Measurements from ENCODE around the gene IGF2R.
"Not testable (repeated sequence)": the region's sequence is repeated elsewhere in the genome, so short reads cannot be mapped to it uniquely, and the experiment has no call there.

The IGF2R gene

DNA sequence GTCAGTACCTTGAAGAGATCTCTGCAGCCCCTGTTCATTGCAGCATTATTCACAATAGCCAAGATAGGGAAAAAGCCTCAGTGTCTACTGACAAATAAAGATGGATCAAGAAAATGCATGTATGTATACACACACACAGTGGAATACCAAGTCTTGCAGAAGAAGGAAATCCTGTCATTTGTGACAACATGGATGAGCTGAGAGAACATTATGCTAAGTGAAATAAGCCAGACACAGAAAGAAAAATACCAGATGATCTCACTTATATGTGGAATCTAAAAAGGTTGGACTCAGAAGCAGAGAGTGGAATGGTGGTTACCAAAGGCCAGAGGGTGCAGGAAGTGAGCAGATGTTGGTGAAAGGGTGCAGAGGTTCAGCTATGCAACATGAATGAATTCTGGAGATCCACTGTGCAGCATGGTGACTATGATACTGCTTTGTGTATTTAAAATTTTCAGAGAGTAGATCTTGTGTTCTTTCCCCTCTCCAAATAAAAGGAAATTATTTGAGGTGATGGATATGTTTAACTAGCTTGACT, 141.8 kb downstream of the IGF2R start:
- H3K4me3 ChIP-seq (ENCODE audit: low read depth, low read length), result no peak overlapping the region
- TF ChIP-seq CTCF (IDR thresholded peaks at IDR 0.05; ENCODE audit: low read depth, low read length, missing control alignments), result no peak
- DNase-seq (ENCODE audit: low read depth), result no peak

GRCh38 chr6:160111806-160112205, 142.9 kb downstream of the IGF2R start:
- no peak for DNase-seq (ENCODE audit: low read depth)
- TF ChIP-seq CTCF (IDR thresholded peaks at IDR 0.05; ENCODE audit: low read depth, low read length, missing control alignments), result no peak
- H3K4me3 ChIP-seq (ENCODE audit: low read depth, low read length), result no peak overlapping the region

DNA sequence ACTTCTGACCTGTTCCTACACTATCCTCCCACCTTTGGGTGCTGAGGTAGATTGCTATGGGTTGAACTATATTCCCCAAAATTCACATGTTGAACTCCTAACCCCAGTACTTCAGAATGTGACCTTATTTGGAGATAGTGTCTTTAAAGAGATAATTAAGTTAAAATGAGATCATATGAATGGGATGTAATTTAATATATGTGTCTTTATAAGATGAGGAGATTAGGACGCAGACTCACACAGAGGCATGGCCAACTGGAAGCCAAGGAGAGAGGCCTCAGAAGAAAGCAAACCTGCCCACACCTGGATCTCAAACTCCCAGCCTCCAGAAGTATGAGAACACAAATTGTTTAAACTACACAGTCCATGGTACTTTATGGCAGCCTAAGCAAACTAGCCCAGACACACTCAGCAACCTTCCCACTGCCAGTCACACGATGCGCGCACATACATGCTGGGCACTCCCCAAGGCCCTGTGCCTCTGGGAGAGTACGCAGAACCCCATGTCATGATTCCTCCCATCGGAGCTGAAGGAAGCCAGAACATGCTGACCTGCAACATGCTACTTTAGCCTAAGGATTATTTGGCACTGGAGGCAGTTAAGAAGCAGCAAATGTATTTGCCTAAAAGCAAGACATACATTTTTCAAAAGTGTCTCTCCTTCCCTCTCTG, 143.9 kb downstream of the IGF2R start:
- no peak for DNase-seq (ENCODE audit: low read depth)
- no peak overlapping the region for H3K4me3 ChIP-seq (ENCODE audit: low read depth, low read length)

GRCh38 chr6:160114536-160114935, 145.7 kb downstream of the IGF2R start:
- DNase-seq (ENCODE audit: low read depth); H3K4me3 ChIP-seq (ENCODE audit: low read depth, low read length): not testable (repeated sequence)

More for the DNA sequence above, 143.9 kb downstream of the IGF2R start:
- TF ChIP-seq CTCF (IDR thresholded peaks at IDR 0.05; ENCODE audit: low read depth, low read length, missing control alignments), result no peak

GRCh38 chr6:160115421-160115820, 146.5 kb downstream of the IGF2R start:
- H3K4me3 ChIP-seq (ENCODE audit: low read depth, low read length), result no peak overlapping the region
- no peak for TF ChIP-seq CTCF (IDR thresholded peaks at IDR 0.05; ENCODE audit: low read depth, low read length, missing control alignments)

DNA sequence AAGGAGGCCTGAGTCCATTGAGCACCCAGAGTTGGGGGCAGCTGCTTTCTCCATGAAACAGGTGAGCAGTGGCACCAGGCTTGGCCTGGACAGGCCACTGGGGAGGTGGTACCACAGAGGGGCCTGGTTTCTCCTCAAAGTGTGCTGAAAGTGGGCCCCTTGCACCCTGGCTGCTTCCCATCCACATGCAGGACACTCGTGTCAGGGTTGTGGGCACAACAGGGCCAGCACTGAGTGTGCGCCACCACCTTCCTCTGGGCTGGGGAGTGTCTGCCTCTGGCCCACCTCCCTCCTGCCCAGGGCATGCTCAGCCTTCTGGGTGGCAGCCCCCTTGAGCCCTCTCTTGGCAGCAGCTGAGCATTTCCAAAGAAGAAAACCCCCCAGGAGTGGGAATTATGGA, 147.5 kb downstream of the IGF2R start:
- H3K4me3 ChIP-seq (ENCODE audit: low read depth, low read length), result no peak overlapping the region
- no peak for DNase-seq (ENCODE audit: low read depth)
- no peak for TF ChIP-seq CTCF (IDR thresholded peaks at IDR 0.05; ENCODE audit: low read depth, low read length, missing control alignments)

More at GRCh38 chr6:160115421-160115820, 146.5 kb downstream of the IGF2R start:
- DNase-seq (ENCODE audit: low read depth), result no peak

GRCh38 chr6:160117137-160117536, 148.3 kb downstream of the IGF2R start:
- TF ChIP-seq CTCF (IDR thresholded peaks at IDR 0.05; ENCODE audit: low read depth, low read length, missing control alignments), result no peak
- DNase-seq (ENCODE audit: low read depth), result no peak

More at GRCh38 chr6:160117137-160117536, 148.3 kb downstream of the IGF2R start:
- H3K4me3 ChIP-seq (ENCODE audit: low read depth, low read length), result no peak overlapping the region

All from GM12864 (cell line).